ENCODE results near the gene NTHL1. TPM values are rescaled to one million over a fixed set of nuclear protein-coding genes. Genes with fewer than 3 reads are reported as not detected.

Gene NTHL1
- total RNA-seq, 2 donors from 2014 or later = 6.7 to 6.8 TPM

- H3K27ac Mint-ChIP-seq = no peak overlapping the region
- H3K4me3 Mint-ChIP-seq = no peak overlapping the region
- H3K27me3 Mint-ChIP-seq = no peaks in the 10 kb centered on the region
- H3K9me3 ChIP-seq (ENCODE audit: control insufficient read depth, low read length, poor library complexity, severe bottlenecking) = no peaks in the 10 kb centered on the region
- ATAC-seq (no peak), DNase-seq (no peak)
- peaks cover 2% of the 10 kb centered on the region for H3K36me3 Mint-ChIP-seq (ENCODE audit: low read depth)
- H3K4me1 Mint-ChIP-seq = peaks cover 3% of the 10 kb centered on the region
These were observed 33.8 kb upstream of the NTHL1 start for GRCh38 chr16:2081201-2082084.

GRCh38 chr16:2079991-2080390 lies 32.4 kb upstream of the NTHL1 start:
- no peak overlapping the region for H3K27ac Mint-ChIP-seq
- H3K4me1 Mint-ChIP-seq = peaks cover 3% of the 10 kb centered on the region
- peaks cover 2% of the 10 kb centered on the region for H3K36me3 Mint-ChIP-seq (ENCODE audit: low read depth)
- no peaks in the 10 kb centered on the region for H3K27me3 Mint-ChIP-seq
- DNase-seq = no peak
- H3K4me3 Mint-ChIP-seq = no peak overlapping the region
- ATAC-seq = no peak
- H3K9me3 ChIP-seq (ENCODE audit: control insufficient read depth, low read length, poor library complexity, severe bottlenecking) = no peaks in the 10 kb centered on the region

- no peaks in the 10 kb centered on the region for H3K9me3 ChIP-seq (ENCODE audit: control insufficient read depth, low read length, poor library complexity, severe bottlenecking)
- Mint-ChIP-seq H3K4me1 (peaks cover 3% of the 10 kb centered on the region), H3K4me3 (no peak overlapping the region), H3K36me3 (ENCODE audit: low read depth) (peaks cover 2% of the 10 kb centered on the region), H3K27me3 (no peaks in the 10 kb centered on the region), H3K27ac (no peak overlapping the region)
- ATAC-seq (no peak), DNase-seq (no peak)
These were observed 31.7 kb upstream of the NTHL1 start for GRCh38 chr16:2079311-2079800.

GRCh38 chr16:2078691-2079090 lies 31.1 kb upstream of the NTHL1 start:
- H3K27me3 Mint-ChIP-seq = no peaks in the 10 kb centered on the region
- no peaks in the 10 kb centered on the region for H3K9me3 ChIP-seq (ENCODE audit: control insufficient read depth, low read length, poor library complexity, severe bottlenecking)
- no peak for DNase-seq
- H3K4me3 Mint-ChIP-seq = no peak overlapping the region
- no peak overlapping the region for H3K27ac Mint-ChIP-seq
- H3K4me1 Mint-ChIP-seq = peaks cover 3% of the 10 kb centered on the region
- ATAC-seq = no peak
- H3K36me3 Mint-ChIP-seq (ENCODE audit: low read depth) = peaks cover 2% of the 10 kb centered on the region

GRCh38 chr16:2078096-2078495 lies 30.5 kb upstream of the NTHL1 start:
- Mint-ChIP-seq H3K27me3 (no peaks in the 10 kb centered on the region), H3K4me3 (no peak overlapping the region), H3K36me3 (ENCODE audit: low read depth) (peaks cover 2% of the 10 kb centered on the region), H3K27ac (no peak overlapping the region), H3K4me1 (peaks cover 5% of the 10 kb centered on the region)
- ATAC-seq = no peak
- no peaks in the 10 kb centered on the region for H3K9me3 ChIP-seq (ENCODE audit: control insufficient read depth, low read length, poor library complexity, severe bottlenecking)
- no peak for DNase-seq

GRCh38 chr16:2077696-2078095 lies 30.1 kb upstream of the NTHL1 start:
- Mint-ChIP-seq H3K36me3 (ENCODE audit: low read depth) (peaks cover 2% of the 10 kb centered on the region), H3K4me1 (peaks cover 5% of the 10 kb centered on the region), H3K27me3 (no peaks in the 10 kb centered on the region), H3K4me3 (no peak overlapping the region), H3K27ac (no peak overlapping the region)
- DNase-seq (no peak), ATAC-seq (no peak)
- H3K9me3 ChIP-seq (ENCODE audit: control insufficient read depth, low read length, poor library complexity, severe bottlenecking) = no peaks in the 10 kb centered on the region

GRCh38 chr16:2077016-2077415 lies 29.4 kb upstream of the NTHL1 start:
- Mint-ChIP-seq H3K27ac (no peak overlapping the region), H3K4me1 (peaks cover 2% of the 10 kb centered on the region), H3K27me3 (no peaks in the 10 kb centered on the region), H3K4me3 (no peak overlapping the region), H3K36me3 (ENCODE audit: low read depth) (no peaks in the 10 kb centered on the region)
- no peaks in the 10 kb centered on the region for H3K9me3 ChIP-seq (ENCODE audit: control insufficient read depth, low read length, poor library complexity, severe bottlenecking)
- DNase-seq = no peak
- no peak for ATAC-seq

GRCh38 chr16:2076072-2076865 lies 28.6 kb upstream of the NTHL1 start:
- ATAC-seq = no peak
- DNase-seq = no peak
- no peaks in the 10 kb centered on the region for H3K27me3 Mint-ChIP-seq
- H3K27ac Mint-ChIP-seq = no peak overlapping the region
- H3K36me3 Mint-ChIP-seq (ENCODE audit: low read depth) = no peaks in the 10 kb centered on the region
- no peak overlapping the region for H3K4me3 Mint-ChIP-seq
- no peaks in the 10 kb centered on the region for H3K9me3 ChIP-seq (ENCODE audit: control insufficient read depth, low read length, poor library complexity, severe bottlenecking)
- H3K4me1 Mint-ChIP-seq = peaks cover 2% of the 10 kb centered on the region

GRCh38 chr16:2075631-2076030 lies 28.0 kb upstream of the NTHL1 start:
- Mint-ChIP-seq H3K4me3 (no peak overlapping the region), H3K27me3 (no peaks in the 10 kb centered on the region), H3K27ac (no peak overlapping the region), H3K36me3 (ENCODE audit: low read depth) (no peaks in the 10 kb centered on the region), H3K4me1 (peaks cover 2% of the 10 kb centered on the region)
- DNase-seq (no peak), ATAC-seq (no peak)
- H3K9me3 ChIP-seq (ENCODE audit: control insufficient read depth, low read length, poor library complexity, severe bottlenecking) = no peaks in the 10 kb centered on the region

- H3K27me3 Mint-ChIP-seq = no peaks in the 10 kb centered on the region
- H3K9me3 ChIP-seq (ENCODE audit: control insufficient read depth, low read length, poor library complexity, severe bottlenecking) = no peaks in the 10 kb centered on the region
- H3K27ac Mint-ChIP-seq = no peak overlapping the region
- ATAC-seq (no peak), DNase-seq (no peak)
- H3K4me1 Mint-ChIP-seq = peaks cover 2% of the 10 kb centered on the region
- no peak overlapping the region for H3K4me3 Mint-ChIP-seq
- H3K36me3 Mint-ChIP-seq (ENCODE audit: low read depth) = no peaks in the 10 kb centered on the region
These were observed 26.4 kb upstream of the NTHL1 start for GRCh38 chr16:2074071-2074470.

GRCh38 chr16:2072926-2073325 lies 25.3 kb upstream of the NTHL1 start:
- Mint-ChIP-seq H3K27ac (no peak overlapping the region), H3K36me3 (ENCODE audit: low read depth) (no peaks in the 10 kb centered on the region), H3K27me3 (no peaks in the 10 kb centered on the region), H3K4me3 (no peak overlapping the region), H3K4me1 (peaks cover 2% of the 10 kb centered on the region)
- DNase-seq (no peak), ATAC-seq (no peak)
- H3K9me3 ChIP-seq (ENCODE audit: control insufficient read depth, low read length, poor library complexity, severe bottlenecking) = no peaks in the 10 kb centered on the region

GRCh38 chr16:2071454-2072202 lies 24.0 kb upstream of the NTHL1 start:
- Mint-ChIP-seq H3K36me3 (ENCODE audit: low read depth) (no peaks in the 10 kb centered on the region), H3K27ac (no peak overlapping the region), H3K27me3 (no peaks in the 10 kb centered on the region), H3K4me3 (no peak overlapping the region), H3K4me1 (peaks cover 2% of the 10 kb centered on the region)
- H3K9me3 ChIP-seq (ENCODE audit: control insufficient read depth, low read length, poor library complexity, severe bottlenecking) = no peaks in the 10 kb centered on the region
- no peak for DNase-seq
- ATAC-seq = no peak
